MM.1S (cell line): Measurements from ENCODE around the gene CCZ1.
"Not testable (repeated sequence)": the region's sequence is repeated elsewhere in the genome, so short reads cannot be mapped to it uniquely, and the experiment has no call there.

ENCODE experiments used
- DNase-seq: peaks from one replicate; pipeline ENCODE4 v3.0.0-alpha.2; 2015
- H2AFZ ChIP-seq: fragments of 300-600 bp; sonication (generic); 2 replicates; pipeline ENCODE4 v1.6.0; 2016; ENCODE audit warnings: antibody characterized with exemption, low read length
- H3F3A ChIP-seq: fragments of 300-600 bp; sonication (generic); 2 replicates; pipeline ENCODE4 v1.6.1; 2016; ENCODE audit warnings: mild to moderate bottlenecking, antibody characterized with exemption, low read length, moderate library complexity, mixed read lengths; ENCODE audit not compliant: insufficient read depth
- H3K27ac ChIP-seq: fragments of 300-600 bp; sonication (generic); 2 replicates; pipeline ENCODE4 v1.5.1; 2016; ENCODE audit warnings: mild to moderate bottlenecking, low read length
- H3K27me3 ChIP-seq: fragments of 300-600 bp; sonication (generic); replicated peaks from 2 replicates; pipeline ENCODE4 v1.6.0; 2016; ENCODE audit warnings: low read length; ENCODE audit not compliant: insufficient read depth
- H3K36me3 ChIP-seq: fragments of 300-600 bp; sonication (generic); replicated peaks from 2 replicates; pipeline ENCODE4 v1.6.1; 2016; ENCODE audit warnings: mild to moderate bottlenecking, low read length, mixed read lengths; ENCODE audit not compliant: insufficient read depth
- H3K4me1 ChIP-seq: fragments of 300-600 bp; sonication (generic); 2 replicates; pipeline ENCODE4 v1.6.1; 2016; ENCODE audit warnings: low read length, mixed read lengths
- H3K4me2 ChIP-seq: fragments of 300-600 bp; sonication (generic); 2 replicates; pipeline ENCODE4 v1.6.0; 2016; ENCODE audit warnings: low read depth, low read length
- H3K4me3 ChIP-seq: fragments of 300-600 bp; sonication (generic); 2 replicates; pipeline ENCODE4 v1.5.1; 2016; ENCODE audit warnings: low read length, mixed read lengths
- H3K79me2 ChIP-seq: fragments of 300-600 bp; sonication (generic); 2 replicates; pipeline ENCODE4 v1.6.1; 2016; ENCODE audit warnings: mixed run types, low read length, mixed read lengths
- H3K9ac ChIP-seq: fragments of 300-600 bp; sonication (generic); 2 replicates; pipeline ENCODE4 v1.6.1; 2016; ENCODE audit warnings: low read length, mixed read lengths
- H3K9me2 ChIP-seq: fragments of 300-600 bp; sonication (generic); replicated peaks from 2 replicates; pipeline ENCODE4 v1.6.1; 2016; ENCODE audit warnings: mild to moderate bottlenecking, low read length, mixed read lengths; ENCODE audit not compliant: insufficient read depth
- H3K9me3 ChIP-seq: fragments of 300-600 bp; sonication (generic); replicated peaks from 2 replicates; pipeline ENCODE4 v1.6.1; 2016; ENCODE audit warnings: mild to moderate bottlenecking, low read length, mixed read lengths; ENCODE audit not compliant: insufficient read depth
- H4K20me1 ChIP-seq: fragments of 300-600 bp; sonication (generic); 2 replicates; pipeline ENCODE4 v1.6.1; 2016; ENCODE audit warnings: mild to moderate bottlenecking, low read length, moderate library complexity, mixed read lengths; ENCODE audit not compliant: insufficient read depth

The CCZ1 gene

DNA sequence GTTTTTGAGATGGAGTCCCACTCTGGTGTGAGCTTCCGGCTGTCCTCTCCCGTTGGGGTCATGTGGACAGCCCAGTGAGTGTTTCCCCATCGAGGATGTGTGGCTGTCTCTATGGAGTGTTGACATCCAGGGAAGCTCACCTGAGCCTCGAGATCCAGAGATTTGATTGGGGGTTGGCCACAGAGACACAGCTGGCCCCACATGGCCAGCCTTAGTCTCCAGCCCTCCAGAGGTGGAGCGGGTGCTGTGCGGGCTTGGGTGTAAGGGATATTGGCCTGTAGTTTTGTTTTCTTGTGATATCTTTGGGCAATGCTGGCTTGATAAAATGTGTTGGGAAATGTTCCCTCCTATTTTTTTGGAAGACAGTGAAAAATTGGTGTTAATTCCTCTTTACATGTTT, 18.0 kb downstream of the CCZ1 start:
- not testable (repeated sequence) for H3K4me3 ChIP-seq, H3K9me2 ChIP-seq, H4K20me1 ChIP-seq, H3K4me1 ChIP-seq, H3K4me2 ChIP-seq, H3K9me3 ChIP-seq, H3K27me3 ChIP-seq, H3F3A ChIP-seq, H3K36me3 ChIP-seq, H3K79me2 ChIP-seq, H3K27ac ChIP-seq, H2AFZ ChIP-seq, H3K9ac ChIP-seq, DNase-seq

DNA sequence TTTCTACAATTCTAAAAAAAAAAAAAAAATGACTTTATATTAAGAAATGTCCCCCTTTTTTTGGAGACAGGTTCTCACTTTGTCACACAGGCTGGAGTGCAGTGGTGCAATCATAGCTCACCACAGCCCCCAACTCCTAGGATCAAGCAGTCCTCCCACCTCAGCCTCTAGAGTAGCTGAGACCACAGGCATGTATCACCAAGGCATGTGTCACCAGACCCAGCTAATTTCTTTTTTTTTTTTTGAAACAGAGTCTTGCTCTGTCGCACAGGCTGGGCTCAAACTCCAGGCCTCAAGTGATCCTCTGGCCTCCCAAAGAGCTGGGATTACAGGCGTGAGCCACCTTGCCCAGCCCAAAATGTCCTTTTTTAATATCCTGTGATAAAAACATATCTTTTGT, 25.6 kb downstream of the CCZ1 start:
- H3K27me3 ChIP-seq, H2AFZ ChIP-seq, H3K4me2 ChIP-seq, H4K20me1 ChIP-seq, H3K79me2 ChIP-seq, H3K27ac ChIP-seq, DNase-seq, H3F3A ChIP-seq, H3K4me1 ChIP-seq, H3K36me3 ChIP-seq, H3K9ac ChIP-seq, H3K9me2 ChIP-seq, H3K4me3 ChIP-seq, H3K9me3 ChIP-seq: not testable (repeated sequence)

DNA sequence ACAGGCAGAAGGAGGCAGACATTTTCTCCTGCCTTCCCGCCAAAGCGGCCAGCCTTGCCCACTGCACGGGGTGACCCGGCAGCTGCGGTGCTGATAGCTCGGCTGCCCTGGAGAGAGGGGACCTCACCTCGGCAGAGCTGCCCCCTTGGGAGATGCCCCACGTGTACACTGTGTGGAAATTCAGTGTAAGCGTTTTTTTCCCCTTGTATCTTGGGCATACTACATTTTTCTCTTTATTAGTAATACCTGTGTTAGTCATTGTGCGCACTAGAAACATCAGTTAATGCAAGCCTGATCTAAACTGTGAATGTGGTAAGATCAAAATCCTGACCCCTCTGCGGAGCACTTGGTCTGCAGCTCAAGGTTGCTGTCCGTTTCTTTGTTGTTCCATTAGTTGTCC, 26.1 kb downstream of the CCZ1 start:
- H3K27ac ChIP-seq: not testable (repeated sequence)

DNA sequence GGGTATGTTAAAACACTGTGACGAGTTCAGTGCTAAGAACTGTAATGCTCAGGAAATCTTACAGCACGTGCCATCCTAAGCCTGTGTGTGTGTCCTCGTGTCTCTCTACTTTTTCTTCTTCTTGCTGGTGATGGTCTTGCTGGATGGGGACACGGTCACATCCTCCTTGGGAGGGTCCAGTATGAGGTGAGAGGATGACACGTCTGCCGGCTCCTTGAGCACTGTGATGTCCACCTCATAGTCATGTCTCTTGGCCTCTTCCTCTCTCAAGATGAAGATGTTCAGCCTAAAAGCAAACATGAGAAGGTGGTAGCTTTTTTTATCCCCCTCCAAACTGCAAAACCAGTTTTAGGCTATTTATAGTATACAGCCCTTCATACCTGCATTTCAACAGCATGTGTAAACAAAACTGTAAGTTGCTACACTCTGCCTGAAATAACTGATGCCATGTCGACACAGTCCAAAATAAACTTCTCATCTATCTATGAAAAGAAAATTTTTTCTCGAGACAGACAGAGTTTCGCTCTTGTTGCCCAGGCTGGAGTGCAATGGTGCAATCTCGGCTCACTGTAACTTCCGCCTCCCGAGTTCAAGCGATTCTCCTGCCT, 27.8 kb downstream of the CCZ1 start:
- not testable (repeated sequence) for H3K27me3 ChIP-seq, H3F3A ChIP-seq, H3K9ac ChIP-seq, H3K9me3 ChIP-seq, H3K27ac ChIP-seq, H4K20me1 ChIP-seq, H3K9me2 ChIP-seq, DNase-seq, H3K4me2 ChIP-seq, H3K36me3 ChIP-seq, H3K4me3 ChIP-seq, H3K79me2 ChIP-seq, H2AFZ ChIP-seq, H3K4me1 ChIP-seq

More for the DNA sequence above, 26.1 kb downstream of the CCZ1 start:
- DNase-seq, H3K9me3 ChIP-seq, H3K4me3 ChIP-seq, H3K27me3 ChIP-seq, H4K20me1 ChIP-seq, H3K9me2 ChIP-seq, H3F3A ChIP-seq, H2AFZ ChIP-seq, H3K4me1 ChIP-seq, H3K4me2 ChIP-seq, H3K79me2 ChIP-seq, H3K36me3 ChIP-seq, H3K9ac ChIP-seq: not testable (repeated sequence)

DNA sequence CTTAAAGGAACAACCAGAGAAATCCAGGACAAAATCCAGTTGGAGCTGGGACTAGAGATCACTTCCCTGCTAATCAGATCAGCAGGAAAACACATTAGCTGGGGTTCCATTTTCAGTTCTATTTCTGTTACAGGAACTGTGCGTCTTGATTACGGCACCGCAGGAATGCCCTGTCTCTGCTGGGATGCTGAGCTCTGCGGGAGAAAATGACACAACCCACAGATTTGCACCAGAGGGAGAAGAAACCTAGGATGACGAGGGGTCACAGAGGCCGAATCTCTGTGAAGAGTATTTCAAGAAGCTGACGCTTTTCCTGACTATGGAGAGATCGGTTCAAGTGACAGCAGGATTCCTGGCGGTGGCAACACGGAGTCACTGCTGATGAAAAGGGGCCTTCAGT, 31.8 kb downstream of the CCZ1 start:
- H3K27ac ChIP-seq, H3K9ac ChIP-seq, H3K79me2 ChIP-seq, H2AFZ ChIP-seq, H3F3A ChIP-seq, H3K4me2 ChIP-seq, H4K20me1 ChIP-seq, DNase-seq, H3K9me3 ChIP-seq, H3K4me1 ChIP-seq, H3K27me3 ChIP-seq, H3K4me3 ChIP-seq, H3K36me3 ChIP-seq, H3K9me2 ChIP-seq: not testable (repeated sequence)

DNA sequence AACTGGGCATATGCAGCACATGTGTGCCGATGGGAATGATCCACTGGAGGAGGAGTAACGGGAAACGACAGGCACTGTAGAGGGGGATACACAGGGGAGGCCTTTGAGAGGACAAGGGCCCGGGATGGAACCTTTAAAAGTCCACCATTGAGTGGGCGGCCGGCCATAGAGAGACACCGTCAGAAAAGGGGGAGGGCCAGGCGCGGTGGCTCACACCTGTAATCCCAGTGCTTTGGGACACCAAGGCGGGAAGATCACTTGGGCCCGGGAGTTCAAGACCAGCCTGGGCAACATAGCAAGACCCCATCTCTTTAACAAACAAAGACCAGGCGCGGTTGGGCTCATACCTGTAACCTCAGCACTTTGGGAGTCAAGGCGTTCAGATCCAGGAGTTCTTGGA, 32.7 kb downstream of the CCZ1 start:
- not testable (repeated sequence) for H3F3A ChIP-seq, H3K9me2 ChIP-seq, H3K4me1 ChIP-seq, H3K27me3 ChIP-seq, H3K36me3 ChIP-seq, H3K9me3 ChIP-seq, H3K4me2 ChIP-seq, H2AFZ ChIP-seq, H3K27ac ChIP-seq, H4K20me1 ChIP-seq, H3K79me2 ChIP-seq, H3K4me3 ChIP-seq, DNase-seq, H3K9ac ChIP-seq

DNA sequence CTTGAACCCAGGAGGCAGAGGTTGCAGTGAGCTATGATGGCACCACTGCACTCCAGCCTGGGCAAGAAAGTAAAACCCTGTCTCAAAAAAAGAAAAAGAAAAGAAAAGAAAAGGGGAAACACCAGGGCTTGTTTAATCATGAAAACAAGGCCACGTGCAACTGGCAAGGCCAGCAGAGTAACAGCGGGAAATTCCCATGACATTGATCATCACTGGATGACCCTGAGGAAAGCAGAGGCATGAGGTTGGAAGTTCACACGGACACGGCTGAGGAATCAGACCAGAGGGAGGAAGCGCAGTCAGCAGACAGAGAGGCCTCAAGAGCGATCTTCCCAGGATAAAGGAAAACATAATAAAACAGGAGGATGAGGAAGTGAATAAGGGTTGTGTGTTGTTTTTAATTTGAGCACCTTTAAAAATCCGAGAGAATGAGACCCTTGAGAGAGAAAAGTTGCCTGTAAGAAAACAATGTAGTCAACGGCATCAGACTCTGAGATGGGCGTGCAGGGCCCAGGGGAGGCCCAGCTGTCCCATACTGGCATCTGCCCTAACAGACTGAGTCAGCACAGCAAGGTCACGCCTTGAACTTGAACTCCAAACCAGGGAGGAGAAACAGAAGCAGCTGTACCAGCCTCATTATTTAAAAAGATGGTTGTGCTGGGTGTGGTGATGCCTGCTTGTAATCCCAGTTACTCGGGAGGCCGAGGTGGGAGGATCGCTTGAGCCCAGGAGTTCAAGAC, 33.5 kb downstream of the CCZ1 start:
- not testable (repeated sequence) for H3K4me2 ChIP-seq, H3K4me1 ChIP-seq, H3K9me2 ChIP-seq, H3K9me3 ChIP-seq, H4K20me1 ChIP-seq, DNase-seq, H3K79me2 ChIP-seq, H3K27me3 ChIP-seq, H3K4me3 ChIP-seq, H3F3A ChIP-seq, H3K27ac ChIP-seq, H3K36me3 ChIP-seq, H3K9ac ChIP-seq, H2AFZ ChIP-seq

DNA sequence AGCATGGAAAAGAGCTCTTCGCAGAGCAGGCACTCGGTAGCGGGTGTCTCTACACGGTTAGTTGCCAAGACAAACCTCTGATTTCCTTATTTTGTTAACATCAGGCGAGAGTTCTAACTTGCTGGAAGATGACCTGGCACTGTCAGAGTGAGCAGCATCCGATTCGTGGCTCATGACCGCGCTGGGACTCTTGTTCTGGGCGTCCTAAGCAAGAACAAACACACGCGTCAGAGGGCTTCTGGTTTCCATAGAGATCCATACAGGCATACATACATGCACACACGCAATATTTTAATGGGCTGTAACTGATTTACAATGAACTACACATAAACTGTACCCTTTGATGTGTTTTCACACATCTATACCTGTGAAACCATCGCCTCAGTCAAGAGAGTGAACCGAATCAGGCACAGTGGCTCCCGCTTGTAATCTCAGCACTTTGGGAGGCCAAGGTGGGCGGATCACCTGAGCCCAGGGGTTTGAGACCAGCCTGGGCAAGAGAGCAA, 36.5 kb downstream of the CCZ1 start:
- H3F3A ChIP-seq, DNase-seq, H4K20me1 ChIP-seq, H3K9me3 ChIP-seq, H3K27ac ChIP-seq, H3K9me2 ChIP-seq, H3K4me2 ChIP-seq, H3K9ac ChIP-seq, H3K4me3 ChIP-seq, H3K36me3 ChIP-seq, H3K79me2 ChIP-seq, H3K4me1 ChIP-seq, H2AFZ ChIP-seq, H3K27me3 ChIP-seq: not testable (repeated sequence)
